T follicular helper cell (primary cell): ENCODE results near the gene CEP97.

ENCODE experiments used
- DNase-seq: peaks from one replicate; pipeline ENCODE4 v3.0.0-alpha.2; 2020; ENCODE audit warnings: low read depth

CEP97 gene

GRCh38 chr3:101813817-101814440 is 89.5 kb downstream of the CEP97 start:
- DNase-seq = no peak

DNA sequence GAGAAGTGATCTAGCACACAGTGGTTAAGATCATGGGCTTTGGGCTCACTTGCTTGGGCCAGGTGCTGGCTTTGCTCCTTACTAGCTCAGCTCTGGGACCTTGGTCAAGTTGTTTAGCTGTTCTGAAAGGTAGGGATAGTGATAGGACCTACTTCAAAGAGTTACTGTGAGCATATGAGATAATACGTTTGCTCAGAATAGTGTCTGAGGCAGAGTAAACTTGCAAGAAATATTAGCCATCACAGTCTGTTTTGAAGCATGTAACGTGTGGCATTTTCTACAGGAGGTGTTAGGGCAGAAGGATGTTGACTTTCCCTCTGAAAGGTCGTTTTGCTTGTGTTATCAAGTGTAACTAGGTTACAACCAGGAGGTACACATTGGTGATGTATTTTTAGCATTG is 90.4 kb downstream of the CEP97 start:
- DNase-seq = no peak

GRCh38 chr3:101816215-101817149 is 92.1 kb downstream of the CEP97 start:
- DNase-seq = no peak

DNA sequence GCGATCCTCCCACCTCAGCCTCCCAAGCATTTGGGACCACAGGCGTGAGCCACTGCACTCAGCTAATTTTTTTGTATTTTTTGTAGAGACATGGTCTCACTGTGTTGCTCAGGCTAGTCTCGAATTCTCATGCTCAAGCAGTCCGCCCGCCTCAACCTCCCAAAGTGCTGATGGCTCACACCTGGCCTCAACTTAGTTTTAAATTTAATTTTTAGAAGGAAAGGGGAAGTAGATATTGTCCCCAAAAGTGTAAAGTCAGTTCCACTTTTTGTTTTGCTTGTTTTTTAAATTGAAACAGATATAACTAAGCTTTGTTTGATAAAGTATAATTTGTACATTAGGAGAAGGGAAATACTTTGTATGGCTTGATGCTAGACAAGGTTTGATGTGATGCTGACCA is 93.6 kb downstream of the CEP97 start:
- no peak for DNase-seq

GRCh38 chr3:101819649-101820206 is 95.3 kb downstream of the CEP97 start:
- no peak for DNase-seq
